Measurements from ENCODE around the gene CNIH4.
"Not testable (repeated sequence)": the region's sequence is repeated elsewhere in the genome, so short reads cannot be mapped to it uniquely, and the experiment has no call there.

Gene CNIH4

DNA sequence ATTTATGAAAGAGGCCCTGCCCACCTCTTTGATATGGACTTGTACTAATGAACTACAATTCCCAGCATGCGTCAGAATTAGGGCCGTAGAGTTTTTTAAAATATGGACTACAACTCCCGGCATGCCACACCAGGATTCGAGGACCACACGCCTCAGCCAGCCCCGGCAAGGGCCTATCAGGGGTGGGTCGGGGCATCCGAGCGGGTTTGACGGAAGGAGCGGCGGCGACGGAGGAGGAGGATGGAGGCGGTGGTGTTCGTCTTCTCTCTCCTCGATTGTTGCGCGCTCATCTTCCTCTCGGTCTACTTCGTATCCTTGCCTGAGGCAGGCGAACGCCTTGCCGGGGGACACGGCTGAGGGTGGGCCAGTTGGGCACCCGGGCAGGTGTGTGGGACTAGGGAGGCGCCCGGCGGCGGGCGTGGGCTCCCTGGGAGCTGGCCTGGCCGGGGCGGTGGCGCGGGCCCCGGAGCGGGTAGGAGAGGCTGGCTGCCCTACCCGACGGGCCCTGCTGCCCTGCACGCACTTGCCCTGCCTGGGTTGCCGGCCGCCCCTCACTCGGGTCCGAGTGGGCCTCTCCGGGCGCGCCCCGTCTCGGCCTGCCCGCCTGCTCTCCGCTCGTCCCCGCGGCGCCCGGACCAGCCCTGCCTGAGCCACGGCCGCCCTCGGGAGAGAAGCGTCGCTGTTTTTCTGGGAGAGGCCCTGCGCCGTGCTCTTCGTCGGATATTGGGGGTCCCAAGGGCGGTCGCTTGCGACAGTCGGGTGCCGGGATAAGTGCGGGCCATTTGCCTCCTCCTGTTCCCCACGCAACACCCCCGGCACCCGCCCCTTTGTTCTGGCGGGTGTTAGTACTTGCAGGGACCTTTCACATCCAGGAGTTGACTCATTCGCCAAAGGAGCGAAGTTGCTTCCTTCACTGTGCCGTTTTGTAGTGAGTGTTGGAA, at the start of gene CNIH4:
Gene CNIH4, plus strand, starts transcription at position 195 of the 941 bp plus-strand sequence. Its CDS starts 46 bp downstream, at position 241.
- DNase-seq (ENCODE audit: low spot score) = peak; percentile 96

DNA sequence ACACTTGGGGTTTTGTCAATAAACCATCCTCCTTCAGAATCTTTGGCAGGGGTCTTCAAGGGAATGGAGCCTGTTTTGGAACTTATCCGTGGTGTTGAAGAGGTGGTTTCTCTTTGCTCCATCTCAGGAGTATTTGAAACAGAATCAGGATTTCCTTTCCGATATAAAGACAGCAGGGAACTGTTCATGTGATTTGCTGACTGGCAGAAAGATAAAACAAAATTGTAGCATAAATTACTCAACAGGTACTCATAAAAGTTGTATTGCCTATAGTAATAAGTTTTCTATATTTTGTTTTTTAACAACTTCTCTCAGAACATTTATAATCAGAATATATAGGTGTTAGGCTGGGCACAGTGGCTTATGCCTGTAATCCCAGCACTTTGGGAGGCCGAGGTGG, 48.6 kb upstream of the CNIH4 start:
- no peak for DNase-seq (ENCODE audit: low spot score)

DNA sequence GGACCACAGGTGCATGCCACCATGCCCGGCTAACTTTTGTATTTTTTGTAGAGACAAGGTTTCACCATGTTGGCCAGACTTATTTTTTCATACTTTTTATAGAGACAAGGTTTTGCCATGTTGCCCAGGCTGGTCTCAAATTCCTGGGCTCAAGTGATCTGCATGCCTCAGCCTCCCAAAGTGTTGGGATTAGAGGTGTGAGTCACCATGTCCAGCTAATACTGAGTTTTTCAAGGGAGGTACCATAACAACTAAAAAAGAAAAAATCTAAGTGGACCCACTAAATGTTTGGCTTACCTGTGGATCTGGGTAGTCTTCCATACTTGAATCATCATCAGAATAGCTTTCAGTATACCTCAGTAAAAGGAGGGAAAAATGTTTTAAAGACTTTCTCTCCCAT, 45.2 kb upstream of the CNIH4 start:
- DNase-seq (ENCODE audit: low spot score) = not testable (repeated sequence)

DNA sequence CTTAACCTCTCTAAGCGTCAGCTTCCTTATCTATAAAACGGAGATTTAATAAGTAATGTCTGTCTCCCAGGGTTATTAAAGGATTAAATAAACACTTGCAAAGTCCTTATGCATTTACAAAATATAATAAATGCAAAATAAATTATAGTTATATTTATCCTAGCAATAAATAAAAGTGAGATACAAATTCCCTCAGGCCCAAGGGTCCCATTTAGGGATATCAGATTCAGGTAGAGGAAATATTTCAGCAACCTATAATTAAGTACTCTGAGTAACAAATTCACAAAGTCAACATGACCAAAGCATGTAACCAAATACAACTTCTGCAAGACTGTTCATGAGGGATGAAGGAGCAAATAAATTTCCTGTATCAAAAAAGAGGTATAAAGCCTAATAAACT, 44.7 kb upstream of the CNIH4 start:
- DNase-seq (ENCODE audit: low spot score) = no peak

DNA sequence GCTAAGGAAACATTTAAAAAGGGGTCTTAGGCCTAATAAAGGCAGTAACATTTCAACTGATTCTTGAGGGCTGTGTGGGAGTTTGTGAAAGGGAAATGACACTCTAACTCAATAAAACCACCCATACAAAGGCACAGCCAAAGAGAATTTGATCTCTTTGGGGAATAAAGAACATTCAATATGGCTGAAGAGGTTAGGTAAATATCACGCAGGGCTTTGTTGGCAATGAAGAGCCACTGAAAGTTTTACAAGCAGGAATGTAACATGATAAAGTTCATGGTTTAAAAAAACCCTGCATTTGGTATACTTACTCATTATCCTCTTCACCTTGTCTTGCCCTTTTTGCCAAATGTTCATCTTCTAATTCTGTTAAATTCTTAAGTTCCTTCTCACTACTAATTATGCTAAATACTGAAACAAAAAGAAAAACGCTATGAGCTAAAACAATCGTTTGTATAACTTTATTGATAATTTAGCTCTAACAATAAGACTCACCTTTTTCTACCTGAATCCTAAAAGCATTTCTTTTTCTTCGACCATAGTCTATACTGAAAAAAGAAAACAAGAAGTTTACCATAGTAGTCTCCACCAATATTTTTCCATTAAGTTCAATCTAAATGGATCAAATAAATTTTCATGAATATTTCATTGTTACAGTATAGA, 39.2 kb upstream of the CNIH4 start:
- no peak for DNase-seq (ENCODE audit: low spot score)

DNA sequence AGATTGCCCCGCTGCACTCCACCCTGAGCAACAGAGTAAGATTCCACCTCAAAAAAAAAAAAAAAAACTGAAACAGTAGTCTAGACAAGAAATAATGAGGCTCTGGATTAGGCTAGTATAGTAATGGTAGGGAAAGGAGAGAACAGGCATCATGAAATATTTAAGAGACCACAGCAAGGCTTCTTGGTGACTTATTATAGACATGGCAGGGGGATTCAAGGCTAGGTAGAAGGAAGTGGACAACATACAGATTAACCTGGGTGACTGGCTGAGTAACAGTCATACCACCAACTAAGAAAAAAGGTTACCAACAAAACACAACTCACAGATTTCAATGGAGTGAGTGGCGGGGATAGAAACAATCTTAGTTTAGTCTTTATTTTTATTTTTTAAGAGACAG, 35.0 kb upstream of the CNIH4 start:
- no peak for DNase-seq (ENCODE audit: low spot score)

DNA sequence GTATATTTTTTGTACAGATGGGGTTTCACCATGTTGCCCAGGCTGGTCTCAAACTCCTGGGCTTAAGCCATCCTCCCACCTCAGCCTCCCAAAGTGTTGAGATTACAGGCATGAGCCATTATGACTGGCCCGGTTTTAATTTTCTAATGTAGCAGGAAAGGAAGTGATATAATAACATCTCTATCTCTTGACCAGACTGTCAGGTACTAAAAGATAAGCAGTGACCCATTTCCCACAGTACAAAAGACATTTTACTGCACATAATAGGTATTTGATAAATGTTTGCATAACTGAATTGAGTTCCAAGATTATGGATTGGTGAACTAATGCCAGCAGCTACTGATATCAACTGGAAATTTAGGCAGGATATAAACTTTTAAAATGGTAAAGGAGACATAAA, 30.7 kb upstream of the CNIH4 start:
- DNase-seq (ENCODE audit: low spot score) = no peak

DNA sequence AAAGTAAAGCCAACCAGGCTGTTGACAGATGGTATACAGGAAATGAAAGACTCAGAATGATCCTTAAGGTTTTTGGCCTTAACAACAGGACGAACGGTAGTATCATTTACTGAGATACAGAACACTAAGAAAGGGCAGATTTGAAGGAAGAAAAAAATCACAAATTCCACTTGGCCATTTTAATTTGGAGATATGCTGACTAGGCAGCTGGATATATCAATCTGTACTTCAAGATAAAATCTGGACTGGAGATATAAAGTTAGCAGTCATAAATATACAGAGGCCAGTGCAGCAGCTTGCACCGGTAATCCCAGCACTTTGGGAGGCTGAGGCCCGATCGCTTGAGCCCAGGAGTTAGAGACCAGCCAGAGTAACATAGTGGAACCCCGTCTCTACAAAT, 28.0 kb upstream of the CNIH4 start:
- DNase-seq (ENCODE audit: low spot score) = no peak

DNA sequence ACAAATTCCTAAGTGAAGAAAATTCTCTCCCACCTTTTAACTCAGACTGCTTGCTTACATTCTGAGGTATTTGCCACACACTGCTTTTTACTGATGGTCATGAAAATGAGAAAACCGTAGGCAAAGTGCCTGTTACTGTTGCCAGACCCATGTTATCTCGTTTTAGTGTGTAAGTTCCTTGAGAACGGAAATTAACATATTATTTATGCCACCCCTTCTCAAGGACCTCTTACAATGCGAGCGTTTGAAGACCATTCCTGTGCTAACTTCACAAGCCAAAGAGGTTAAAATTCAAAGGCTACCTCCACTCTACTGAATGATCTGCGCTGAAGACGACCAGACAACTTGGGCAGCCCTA, 27.2 kb upstream of the CNIH4 start:
- no peak for DNase-seq (ENCODE audit: low spot score)

DNA sequence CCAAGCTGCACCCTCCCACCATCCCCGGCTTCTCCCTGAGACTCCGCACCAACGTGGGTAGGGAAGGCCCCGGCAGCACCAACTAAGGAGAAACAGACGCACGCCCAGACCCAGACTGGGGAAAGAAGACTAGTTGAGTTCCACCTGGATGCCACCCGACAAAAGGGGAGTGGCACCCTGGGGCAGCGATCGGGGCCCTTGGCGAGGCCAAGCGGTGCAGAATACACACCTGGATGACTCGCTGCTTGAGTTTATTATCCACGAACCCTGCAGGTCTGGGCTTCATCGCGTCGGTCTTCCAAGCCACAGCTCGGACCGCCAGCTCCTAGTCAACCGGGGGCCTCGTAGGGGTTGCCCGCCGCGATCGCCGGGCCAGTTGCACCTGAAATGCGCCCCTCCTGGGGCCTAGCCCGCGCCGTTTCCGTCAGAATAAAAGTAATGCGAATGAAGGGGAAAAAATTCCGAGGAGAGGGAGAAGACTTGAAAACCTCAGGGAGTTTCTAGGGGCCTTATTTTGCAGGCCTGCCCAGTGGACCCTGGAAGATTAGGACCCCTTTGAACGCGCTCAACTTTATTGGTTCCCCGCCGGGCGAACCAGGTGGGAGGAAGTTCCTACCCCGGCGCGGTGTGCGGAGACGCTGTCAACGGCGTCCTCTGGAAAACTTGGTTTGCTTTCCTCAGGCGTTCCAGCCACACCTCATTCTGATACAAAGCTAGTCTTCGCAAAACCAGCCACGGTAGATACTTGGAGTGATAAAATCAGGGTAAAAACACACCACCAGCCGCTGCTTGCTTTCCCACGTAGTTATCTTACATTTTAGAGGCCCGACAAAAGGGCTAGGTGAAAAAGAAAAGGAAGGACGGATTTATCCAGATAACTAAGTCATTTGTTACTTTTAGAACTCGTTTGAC, 26.6 kb upstream of the CNIH4 start, which contains the start of gene NVL:
Gene NVL, minus strand, starts transcription at position 331 of the 912 bp plus-strand sequence. Its CDS starts 45 bp downstream, at position 286.
- DNase-seq (ENCODE audit: low spot score) = peak; percentile 89

DNA sequence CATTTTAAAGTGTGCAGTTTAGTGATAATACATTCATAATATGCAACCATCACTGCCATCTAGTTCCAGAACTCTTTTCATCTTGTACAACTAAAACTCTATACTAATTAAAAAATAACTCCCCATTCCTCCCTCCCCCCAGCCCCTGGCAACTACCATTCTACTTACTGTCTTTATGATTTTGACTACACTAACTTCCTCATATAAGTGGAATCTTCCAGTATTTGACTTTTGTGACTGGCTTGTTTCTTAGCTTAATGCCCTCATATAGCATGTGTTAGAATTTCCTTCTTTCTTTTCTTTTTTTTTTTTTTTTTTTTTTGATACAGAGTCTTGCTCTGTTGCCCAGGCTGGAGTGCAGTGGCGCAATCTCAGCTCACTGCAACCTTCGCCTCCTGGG, 25.4 kb upstream of the CNIH4 start:
- no peak for DNase-seq (ENCODE audit: low spot score)

DNA sequence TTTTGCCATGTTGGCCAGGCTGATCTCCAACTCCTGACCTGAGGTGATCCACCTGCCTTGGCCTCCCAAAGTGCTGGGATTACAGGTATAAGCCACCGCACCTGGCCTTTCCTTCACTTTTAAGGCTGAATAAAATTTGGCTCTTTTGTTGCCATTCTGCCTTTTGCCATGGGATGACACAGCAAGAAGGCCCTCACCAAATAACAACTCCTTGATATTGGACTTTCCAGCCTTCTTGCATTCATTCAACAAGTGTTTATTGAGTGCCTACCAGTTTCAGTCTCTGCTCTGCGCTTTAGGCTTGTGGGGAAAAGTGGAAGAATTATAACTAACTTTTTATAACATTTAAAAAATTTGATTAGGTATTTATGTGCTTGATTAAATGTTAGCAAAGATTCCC, 24.9 kb upstream of the CNIH4 start:
- DNase-seq (ENCODE audit: low spot score) = no peak

DNA sequence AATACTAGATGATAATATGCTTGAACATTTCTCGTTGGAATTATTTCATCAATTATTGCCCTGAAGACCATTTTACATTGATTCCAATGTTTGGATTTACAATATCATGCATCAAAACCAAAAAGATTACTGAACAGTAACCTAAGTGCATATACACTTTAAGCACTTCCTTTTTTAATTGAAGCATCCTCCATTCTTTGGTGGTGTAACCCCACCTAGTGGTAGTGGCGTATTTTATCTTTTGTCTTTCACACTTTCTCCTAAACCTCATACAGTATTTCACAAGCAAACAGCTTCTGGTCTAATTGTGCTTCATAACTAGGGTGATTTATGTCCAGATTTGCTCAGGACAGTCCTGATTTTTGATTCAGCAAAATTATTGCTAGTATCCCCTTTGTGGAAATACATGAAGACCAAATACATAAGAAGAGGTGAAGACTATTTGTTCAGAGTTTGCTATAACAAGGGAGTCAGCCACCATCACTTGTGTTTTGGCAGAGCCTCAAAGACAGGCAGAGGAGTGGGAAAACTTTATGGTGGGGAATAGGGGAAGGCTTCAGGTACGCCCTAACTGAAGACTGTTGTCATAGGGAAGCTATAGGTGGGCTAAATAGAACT, 23.3 kb upstream of the CNIH4 start:
- DNase-seq (ENCODE audit: low spot score) = peak; percentile 53

DNA sequence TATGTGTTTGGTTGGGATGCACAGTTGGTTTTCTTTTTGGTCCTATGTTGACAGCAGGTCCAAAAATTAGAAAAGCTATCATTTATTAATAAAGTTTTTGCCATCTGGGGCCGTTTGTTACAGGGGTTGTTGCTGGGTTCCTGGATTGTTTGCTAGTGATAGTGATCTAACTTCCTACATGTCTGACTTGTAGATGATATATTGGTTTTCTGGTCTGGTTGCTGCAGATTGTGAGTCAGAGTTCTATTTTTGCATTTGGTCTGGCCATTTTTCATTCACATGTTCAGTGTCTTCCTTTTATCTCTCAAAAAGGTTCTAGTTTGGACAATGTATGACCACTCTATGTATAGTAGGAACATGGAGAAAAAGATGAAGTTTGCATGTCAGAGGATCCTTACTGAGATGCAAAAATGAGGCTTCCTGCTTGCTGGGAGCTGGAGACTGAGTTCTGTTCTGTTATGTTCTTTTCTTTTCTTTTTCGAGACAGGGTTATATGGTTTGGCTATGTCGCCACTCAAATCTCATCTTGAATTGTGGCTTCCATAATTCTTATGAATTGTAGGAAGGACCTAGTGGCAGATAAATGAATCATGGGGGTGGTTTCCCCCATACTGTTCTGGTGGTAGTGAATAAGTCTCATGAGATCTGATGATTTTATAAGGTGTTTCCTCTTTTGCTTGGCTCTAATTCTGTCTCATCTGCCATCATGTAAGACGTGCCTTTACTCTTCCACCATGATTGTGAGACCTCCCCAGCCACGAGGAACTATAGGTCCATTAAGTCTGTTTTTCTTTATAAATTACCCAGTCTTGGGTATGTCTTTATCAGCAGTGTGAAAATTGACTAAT, 22.5 kb upstream of the CNIH4 start:
- DNase-seq (ENCODE audit: low spot score) = no peak

DNA sequence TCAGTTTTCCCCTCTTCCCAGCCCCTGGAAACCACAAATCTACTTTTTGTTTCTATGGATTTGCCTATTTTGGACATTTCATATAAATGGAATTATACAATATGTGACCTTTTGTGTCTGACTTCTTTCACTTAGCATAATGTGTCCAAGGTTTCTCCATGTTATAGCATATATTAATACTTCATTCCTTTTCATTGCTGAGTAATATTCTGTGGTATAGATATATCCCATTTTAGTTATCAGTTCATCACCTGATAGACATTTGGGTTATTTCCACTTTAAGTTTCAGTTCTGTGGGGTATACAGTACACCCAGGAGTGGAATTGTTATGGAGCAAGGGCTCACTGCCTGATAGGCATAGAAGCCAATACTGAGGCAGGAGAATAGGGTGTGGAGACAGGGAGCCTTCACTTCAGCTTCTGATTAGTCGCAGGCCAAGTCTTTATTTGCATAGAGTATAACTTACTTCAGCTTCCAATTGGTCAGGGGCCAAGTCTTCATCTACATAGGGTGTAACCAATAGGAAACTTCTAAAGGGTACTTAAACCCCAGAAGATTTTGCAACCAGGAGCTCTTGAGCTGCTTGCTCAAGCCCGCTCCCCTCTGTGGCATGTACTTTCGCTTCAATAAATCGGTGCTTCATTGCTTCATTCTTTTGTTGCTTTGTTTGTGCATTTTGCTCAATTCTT, 18.4 kb upstream of the CNIH4 start:
- DNase-seq (ENCODE audit: low spot score) = no peak

DNA sequence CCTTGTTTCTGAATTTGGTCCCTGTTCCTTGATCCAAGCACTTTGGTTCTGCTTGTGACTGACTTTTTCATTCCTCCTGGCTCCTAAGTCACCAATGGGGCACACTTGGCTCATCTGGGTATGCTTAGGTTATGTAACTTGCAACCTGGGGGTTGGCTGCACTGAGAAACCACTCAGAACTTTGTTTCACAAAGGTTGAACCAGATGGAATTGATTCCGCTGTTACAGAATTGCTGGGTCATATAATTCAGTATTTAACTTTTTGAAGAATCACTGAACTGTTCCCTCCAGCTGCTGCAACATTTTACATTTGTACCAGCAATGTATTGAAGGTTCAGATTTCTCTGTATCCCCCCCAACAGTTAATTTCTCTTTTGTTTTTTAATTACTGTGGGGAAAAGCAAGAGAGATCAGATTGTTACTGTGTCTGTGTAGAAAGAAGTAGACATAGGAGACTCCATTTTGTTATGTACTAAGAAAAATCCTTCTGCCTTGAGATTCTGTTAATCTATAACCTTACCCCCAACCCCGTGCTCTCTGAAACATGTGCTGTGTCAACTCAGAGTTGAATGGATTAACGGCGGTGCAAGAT, 17.1 kb upstream of the CNIH4 start:
- DNase-seq (ENCODE audit: low spot score) = no peak

DNA sequence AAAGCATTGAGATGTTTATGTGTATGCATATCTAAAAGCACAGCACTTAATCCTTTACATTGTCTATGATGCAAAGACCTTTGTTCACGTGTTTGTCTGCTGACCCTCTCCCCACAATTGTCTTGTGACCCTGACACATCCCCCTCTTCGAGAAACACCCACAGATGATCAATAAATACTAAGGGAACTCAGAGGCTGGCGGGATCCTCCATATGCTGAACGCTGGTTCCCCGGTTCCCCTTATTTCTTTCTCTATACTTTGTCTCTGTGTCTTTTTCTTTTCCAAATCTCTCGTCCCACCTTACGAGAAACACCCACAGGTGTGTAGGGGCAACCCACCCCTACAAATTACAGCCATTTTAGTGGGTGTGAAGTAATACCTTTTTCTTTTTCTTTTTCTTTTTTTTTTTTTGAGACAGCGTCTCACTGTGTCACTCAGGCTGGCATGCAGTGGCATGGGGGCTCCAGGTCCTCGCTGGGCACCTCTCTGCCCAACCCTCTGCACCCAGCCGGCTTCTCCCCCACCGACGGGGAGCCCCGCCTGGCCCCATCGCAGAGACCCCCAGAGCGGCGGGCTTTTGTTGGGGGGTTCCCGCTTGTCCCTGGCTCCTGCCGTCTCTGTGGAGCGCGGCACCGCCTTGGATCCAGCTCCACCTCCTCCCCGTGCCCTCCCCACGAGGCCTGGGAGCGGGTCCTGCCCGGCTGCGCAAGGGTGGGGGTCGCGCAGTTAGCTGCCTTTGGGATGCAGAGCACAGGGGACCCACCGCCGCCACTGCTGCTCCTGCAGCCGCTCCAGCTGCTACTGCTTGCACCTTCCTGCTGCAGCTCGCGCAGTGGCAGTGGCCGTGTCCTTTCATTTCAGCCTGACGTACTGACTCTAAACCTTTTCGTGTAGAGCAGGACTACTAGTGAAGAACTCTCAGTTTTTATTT, 16.0 kb upstream of the CNIH4 start:
- DNase-seq (ENCODE audit: low spot score) = not testable (repeated sequence)

DNA sequence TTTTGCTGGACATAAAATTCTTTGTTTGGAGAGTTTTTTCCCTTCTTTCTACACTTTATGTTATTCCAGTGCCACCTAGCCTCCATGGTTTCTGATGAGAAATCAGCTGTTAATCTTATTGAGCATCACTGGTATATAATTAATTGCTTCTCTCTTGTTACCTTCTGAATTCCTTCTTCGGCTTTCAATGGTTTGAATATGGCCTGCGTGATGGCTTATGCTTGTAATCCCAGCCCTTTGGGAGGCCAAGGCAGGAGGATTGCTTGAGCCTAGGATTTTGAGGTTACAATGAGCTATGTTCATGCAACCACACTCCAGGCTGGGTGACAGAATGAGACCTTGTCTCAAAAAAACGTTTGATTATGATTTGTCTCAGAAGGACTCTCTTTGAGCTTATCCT, 13.0 kb upstream of the CNIH4 start:
- DNase-seq (ENCODE audit: low spot score) = no peak

DNA sequence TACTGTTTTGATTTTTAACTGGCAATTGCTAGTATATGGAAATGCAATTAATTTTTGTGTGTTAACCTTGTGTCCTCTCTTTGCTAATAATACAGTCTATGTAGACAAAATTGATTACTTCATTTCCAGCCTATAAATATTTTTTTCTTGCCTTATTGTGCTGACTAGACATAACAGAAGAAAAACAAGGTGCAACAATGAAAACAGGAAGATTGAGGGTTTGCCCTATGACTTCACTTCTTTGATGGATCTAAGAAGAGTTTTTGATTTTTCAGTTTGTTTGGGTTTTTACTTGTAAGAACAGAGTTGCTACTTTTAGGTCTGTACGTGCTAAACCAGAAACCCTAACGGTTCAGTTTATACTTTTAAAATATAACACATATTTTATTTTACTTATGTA, 8.5 kb upstream of the CNIH4 start:
- DNase-seq (ENCODE audit: low spot score) = no peak
